ENCODE results near the gene PCDHA1. TPM values are rescaled to one million over a fixed set of nuclear protein-coding genes. Genes with fewer than 3 reads are reported as not detected.
"Not testable (repeated sequence)": the region's sequence is repeated elsewhere in the genome, so short reads cannot be mapped to it uniquely, and the experiment has no call there.

The PCDHA1 gene
- polyA plus RNA-seq, 4 donors: 0.03 to 0.06 TPM; not detected in 2

- DNase-seq (ENCODE audit: low read depth in 4 of 4, low spot score in 3 of 4): not testable (repeated sequence)
Observed at GRCh38 chr5:140848139-140849102, 62.5 kb downstream of the PCDHA1 start, which contains the start of gene PCDHA9. Gene PCDHA9 (plus strand): TSS chr5:140848382. CDS start chr5:140848496, 114 bp downstream.

DNA sequence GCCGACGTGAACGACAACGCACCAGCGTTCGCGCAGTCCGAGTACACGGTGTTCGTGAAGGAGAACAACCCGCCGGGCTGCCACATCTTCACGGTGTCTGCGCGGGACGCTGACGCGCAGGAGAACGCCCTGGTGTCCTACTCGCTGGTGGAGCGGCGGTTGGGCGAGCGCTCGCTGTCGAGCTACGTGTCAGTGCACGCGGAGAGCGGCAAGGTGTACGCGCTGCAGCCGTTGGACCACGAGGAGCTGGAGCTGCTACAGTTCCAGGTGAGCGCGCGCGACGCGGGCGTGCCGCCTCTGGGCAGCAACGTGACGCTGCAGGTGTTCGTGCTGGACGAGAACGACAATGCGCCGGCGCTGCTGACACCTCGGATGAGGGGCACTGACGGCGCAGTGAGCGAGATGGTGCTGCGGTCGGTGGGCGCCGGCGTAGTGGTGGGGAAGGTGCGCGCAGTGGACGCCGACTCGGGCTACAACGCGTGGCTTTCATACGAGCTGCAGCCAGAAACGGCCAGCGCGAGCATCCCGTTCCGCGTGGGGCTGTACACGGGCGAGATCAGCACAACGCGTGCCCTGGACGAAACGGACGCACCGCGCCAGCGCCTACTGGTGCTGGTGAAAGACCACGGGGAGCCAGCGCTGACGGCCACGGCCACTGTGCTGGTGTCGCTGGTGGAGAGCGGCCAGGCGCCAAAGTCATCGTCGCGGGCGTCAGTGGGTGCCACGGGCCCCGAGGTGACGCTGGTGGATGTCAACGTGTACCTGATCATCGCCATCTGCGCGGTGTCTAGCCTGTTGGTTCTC lies 64.1 kb downstream of the PCDHA1 start:
- not testable (repeated sequence) for DNase-seq (ENCODE audit: low read depth in 4 of 4, low spot score in 3 of 4)

DNA sequence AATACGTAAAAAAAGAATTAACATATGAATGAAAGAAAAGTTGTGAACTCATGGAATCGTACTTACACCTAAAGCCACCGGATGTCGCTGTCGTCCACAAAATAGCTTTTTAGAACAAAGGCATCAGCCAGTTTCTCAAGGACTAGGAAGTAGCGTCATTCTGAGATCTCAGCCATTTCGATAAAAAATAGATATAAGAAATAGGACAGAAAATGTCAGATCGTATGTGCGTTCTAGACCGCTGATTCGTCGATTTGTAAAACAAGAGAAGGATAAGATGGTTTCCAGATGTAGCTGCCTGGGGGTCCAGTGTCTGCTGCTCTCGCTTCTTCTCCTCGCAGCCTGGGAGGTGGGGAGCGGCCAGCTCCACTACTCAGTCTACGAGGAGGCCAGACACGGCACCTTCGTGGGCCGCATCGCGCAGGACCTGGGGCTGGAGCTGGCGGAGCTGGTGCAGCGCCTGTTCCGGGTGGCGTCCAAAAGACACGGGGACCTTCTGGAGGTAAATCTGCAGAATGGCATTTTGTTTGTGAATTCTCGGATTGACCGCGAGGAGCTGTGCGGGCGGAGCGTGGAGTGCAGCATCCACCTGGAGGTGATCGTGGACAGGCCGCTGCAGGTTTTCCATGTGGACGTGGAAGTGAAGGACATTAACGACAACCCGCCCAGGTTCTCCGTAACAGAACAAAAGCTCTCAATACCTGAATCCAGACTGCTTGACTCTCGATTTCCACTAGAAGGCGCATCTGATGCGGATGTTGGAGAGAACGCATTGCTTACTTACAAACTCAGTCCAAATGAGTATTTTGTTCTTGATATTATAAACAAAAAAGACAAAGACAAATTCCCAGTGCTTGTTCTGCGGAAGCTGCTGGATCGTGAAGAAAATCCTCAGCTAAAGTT lies 70.1 kb downstream of the PCDHA1 start, which contains the start of gene PCDHA10:
Gene PCDHA10, plus strand, starts transcription at position 126 of the 903 bp plus-strand sequence. Its CDS starts 152 bp downstream, at position 278.
- DNase-seq (ENCODE audit: low read depth in 4 of 4, low spot score in 3 of 4): no peak

DNA sequence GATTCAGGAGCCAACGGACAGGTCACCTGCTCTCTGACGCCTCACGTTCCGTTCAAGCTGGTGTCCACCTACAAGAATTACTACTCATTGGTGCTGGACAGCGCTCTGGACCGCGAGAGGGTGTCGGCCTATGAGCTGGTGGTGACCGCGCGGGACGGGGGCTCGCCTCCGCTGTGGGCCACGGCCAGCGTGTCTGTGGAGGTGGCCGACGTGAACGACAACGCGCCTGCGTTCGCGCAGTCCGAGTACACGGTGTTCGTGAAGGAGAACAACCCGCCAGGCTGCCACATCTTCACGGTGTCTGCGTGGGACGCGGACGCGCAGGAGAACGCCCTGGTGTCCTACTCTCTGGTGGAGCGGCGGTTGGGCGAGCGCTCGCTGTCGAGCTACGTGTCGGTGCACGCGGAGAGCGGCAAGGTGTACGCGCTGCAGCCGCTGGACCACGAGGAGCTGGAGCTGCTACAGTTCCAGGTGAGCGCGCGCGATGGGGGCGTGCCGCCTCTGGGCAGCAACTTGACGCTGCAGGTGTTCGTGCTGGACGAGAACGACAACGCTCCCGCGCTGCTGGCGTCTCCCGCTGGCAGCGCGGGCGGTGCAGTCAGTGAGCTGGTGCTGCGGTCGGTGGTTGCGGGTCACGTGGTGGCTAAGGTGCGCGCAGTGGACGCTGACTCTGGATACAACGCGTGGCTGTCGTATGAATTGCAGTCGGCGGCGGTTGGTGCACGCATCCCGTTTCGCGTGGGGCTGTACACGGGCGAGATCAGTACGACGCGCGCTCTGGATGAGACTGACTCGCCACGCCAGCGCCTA lies 71.4 kb downstream of the PCDHA1 start:
- no peak for DNase-seq (ENCODE audit: low read depth in 4 of 4, low spot score in 3 of 4)

DNA sequence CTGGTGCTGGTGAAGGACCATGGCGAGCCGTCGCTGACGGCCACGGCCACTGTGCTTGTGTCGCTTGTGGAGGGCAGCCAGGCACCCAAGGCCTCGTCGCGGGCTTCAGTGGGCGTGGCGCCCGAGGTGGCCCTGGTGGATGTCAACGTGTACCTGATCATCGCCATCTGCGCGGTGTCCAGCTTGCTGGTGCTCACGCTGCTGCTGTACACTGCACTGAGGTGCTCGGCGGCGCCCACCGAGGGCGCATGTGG lies 72.0 kb downstream of the PCDHA1 start:
- DNase-seq (ENCODE audit: low read depth in 4 of 4, low spot score in 3 of 4): no peak

DNA sequence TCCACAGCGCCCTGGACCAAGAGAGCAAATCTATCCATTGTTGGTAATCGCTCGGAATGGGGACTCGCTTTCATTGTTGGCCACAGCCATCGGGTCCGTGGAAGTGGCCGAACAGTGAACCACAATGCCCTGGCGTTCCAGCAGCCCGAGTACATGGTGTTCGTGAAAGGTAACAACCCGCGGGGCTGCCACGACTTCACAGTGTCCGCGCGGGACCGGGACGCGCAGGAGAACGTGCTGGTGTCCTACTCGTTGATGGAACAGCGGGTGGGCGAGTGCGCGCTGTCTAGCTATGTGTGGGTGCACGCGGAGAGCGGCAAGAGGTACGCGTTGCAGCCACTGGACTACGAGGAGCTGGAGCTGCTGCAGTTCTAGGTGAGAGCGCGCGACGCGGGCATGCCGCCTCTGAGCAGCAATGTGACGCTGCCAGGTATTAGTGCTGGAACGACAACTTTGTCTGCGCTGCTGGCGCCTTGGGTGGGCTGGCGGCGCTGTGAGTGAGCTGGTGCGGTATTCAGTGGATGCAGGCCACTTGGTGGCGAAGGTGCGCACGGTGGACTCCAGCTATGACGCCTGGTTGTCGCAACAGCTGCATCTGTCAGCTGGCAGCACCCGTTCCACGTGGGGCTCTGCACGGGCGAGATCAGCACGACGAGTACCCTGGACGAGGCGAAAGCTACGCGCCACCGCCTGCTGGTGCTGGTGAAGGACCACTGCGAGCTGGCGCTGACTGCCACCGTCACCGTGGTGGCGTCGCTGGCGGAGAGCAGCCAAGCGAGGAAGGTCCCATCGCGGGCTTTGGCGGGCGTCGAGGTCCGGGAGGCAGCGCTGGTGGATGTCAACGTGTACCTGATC lies 76.7 kb downstream of the PCDHA1 start:
- no peak for DNase-seq (ENCODE audit: low read depth in 4 of 4, low spot score in 3 of 4)

GRCh38 chr5:140868721-140869554 lies 83.0 kb downstream of the PCDHA1 start, which contains the start of gene PCDHA11:
Gene PCDHA11 (plus strand): TSS chr5:140868957. CDS start chr5:140869104, 147 bp downstream.
- DNase-seq (ENCODE audit: low read depth in 4 of 4, low spot score in 3 of 4): no peak

DNA sequence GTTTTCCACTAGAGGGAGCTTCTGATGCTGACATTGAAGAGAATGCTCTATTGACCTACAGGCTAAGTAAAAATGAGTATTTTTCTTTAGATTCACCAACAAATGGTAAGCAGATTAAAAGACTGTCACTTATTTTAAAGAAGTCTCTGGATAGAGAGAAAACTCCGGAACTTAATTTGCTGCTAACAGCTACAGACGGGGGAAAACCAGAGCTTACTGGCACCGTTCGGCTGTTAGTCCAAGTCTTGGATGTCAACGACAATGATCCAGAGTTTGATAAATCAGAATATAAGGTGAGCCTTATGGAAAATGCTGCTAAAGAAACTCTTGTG lies 83.6 kb downstream of the PCDHA1 start:
- DNase-seq (ENCODE audit: low read depth in 4 of 4, low spot score in 3 of 4): no peak

- DNase-seq (ENCODE audit: low read depth in 4 of 4, low spot score in 3 of 4): no peak
Observed at GRCh38 chr5:140870221-140871201, 84.6 kb downstream of the PCDHA1 start.

DNA sequence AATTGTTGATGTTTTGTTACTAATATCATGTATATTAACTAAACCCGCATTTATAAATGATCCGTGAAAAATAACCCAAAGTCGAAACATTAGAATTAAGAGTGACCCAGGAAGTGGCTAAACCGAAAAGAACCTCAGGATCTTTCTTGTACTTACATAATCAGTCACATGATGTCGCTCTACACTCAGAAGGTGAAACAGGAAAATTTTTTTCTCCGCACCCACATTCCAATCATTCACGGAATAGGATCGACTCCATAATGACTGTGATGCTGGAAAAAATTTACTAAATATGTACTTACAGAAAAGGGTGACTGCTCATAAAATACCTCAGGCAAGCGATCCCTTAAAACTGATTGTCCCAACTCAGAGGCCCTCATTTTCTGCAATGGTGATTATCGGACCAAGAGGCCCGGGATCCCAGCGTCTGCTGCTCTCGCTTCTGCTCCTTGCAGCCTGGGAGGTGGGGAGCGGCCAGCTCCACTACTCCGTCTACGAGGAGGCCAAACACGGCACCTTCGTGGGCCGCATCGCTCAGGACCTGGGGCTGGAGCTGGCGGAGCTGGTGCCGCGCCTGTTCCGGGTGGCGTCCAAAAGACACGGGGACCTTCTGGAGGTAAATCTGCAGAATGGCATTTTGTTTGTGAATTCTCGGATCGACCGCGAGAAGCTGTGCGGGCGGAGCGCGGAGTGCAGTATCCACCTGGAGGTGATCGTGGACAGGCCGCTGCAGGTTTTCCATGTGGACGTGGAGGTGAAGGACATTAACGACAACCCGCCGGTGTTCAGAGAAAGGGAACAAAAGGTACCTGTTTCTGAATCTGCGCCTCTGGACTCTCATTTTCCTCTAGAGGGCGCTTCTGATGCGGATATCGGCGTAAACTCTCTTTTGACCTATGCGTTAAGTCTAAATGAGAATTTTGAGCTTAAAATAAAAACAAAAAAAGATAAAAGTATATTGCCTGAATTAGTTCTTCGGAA lies 89.4 kb downstream of the PCDHA1 start, which contains the start of gene PCDHA12:
Gene PCDHA12, plus strand, starts transcription at position 224 of the 981 bp plus-strand sequence. Its CDS starts 165 bp downstream, at position 389.
- no peak for DNase-seq (ENCODE audit: low read depth in 4 of 4, low spot score in 3 of 4)

GRCh38 chr5:140876541-140877261 lies 90.8 kb downstream of the PCDHA1 start:
- DNase-seq (ENCODE audit: low read depth in 4 of 4, low spot score in 3 of 4): not testable (repeated sequence)

DNA sequence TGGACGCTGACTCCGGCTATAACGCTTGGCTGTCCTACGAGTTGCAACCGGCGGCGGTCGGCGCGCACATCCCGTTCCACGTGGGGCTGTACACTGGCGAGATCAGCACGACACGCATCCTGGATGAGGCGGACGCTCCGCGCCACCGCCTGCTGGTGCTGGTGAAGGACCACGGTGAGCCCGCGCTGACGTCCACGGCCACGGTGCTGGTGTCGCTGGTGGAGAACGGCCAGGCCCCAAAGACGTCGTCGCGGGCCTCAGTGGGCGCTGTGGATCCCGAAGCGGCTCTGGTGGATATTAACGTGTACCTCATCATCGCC lies 91.3 kb downstream of the PCDHA1 start:
- DNase-seq (ENCODE audit: low read depth in 4 of 4, low spot score in 3 of 4): no peak

DNA sequence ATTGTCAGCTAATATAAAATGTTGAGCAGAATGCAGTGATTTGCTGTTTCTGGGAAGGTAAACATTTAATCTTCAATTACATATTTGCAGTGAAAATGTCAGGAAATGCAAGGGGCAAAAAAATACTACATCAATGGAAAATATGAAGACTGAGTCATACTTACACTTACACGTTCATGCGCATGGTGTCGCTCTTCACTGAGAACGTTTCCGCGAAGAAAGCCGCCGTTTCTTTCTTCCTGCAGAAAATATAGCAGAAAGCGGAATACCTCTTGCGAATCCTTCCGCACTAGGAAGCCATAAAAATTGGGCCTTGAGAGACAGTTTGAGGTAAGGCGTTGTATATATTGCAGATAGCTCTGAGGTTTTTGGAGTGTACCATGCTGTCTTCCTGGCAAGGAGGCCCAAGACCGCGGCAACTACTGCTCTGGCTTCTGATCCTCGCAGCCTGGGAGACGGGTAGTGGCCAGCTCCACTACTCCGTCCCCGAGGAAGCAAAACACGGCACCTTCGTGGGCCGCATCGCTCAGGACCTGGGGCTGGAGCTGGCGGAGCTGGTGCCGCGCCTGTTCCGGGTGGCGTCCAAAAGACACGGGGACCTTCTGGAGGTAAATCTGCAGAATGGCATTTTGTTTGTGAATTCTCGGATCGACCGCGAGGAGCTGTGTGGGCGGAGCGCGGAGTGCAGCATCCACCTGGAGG lies 96.1 kb downstream of the PCDHA1 start, which contains the start of gene PCDHA13:
Gene PCDHA13, plus strand, starts transcription at position 236 of the 702 bp plus-strand sequence. Its CDS starts 145 bp downstream, at position 381.
- no peak for DNase-seq (ENCODE audit: low read depth in 4 of 4, low spot score in 3 of 4)

GRCh38 chr5:140882591-140882899 lies 96.6 kb downstream of the PCDHA1 start:
- DNase-seq (ENCODE audit: low read depth in 4 of 4, low spot score in 3 of 4): no peak

Data from left renal pelvis (tissue), 4 donors.